ENCODE data around the gene PROZ.
A peak's percentile ranks its signal among the peaks of the same experiment; 100 is the strongest.

Gene PROZ

DNA sequence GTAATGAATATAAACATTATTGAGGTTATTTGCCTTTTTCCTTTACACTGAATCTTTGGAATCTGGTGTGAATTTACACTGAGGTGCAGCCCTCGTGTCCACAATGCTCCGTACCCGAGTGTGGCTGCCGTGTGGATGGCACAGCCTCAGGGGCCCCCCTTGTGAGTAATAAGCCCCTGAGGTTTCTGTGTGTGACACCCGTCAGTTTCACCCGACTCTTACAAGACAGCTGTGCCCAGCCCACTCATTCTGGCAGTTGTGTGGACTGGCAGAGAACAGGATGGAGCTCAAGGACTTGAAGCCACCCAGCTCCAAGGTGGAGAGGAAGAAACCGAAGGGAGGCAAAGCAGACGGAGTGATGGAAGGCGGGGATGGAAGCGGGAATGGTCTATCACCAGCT is 7.8 kb downstream of the PROZ start:
- DNase-seq (ENCODE audit: low spot score): no peak

DNA sequence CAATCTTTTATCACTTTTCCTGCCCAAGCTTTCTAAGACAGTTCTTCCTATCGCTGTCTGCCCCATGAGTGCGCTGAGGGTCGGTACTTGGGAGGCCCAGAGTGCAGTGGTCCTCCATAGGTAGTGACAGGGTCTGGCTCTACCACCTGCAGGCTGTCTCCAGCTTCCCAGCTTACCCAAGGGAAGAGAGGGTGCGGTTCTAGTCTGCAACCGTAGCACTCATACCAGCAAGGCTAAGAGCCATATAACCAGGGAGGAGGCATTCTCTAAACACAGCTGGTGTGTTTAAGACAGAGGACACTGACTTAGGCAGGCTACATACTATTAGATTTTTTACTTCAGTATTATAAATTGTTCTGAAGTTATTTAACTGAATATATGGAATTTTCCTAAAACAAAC is 8.2 kb downstream of the PROZ start:
- Mint-ChIP-seq H3K36me3 (ENCODE audit: low read depth) (peaks cover 25% of the 10 kb centered on the region), H3K9me3 (no peaks in the 10 kb centered on the region), H3K4me3 (no peak overlapping the region), H3K4me1 (ENCODE audit: low read depth) (peaks cover 18% of the 10 kb centered on the region), H3K27me3 (ENCODE audit: low read depth) (no peaks in the 10 kb centered on the region), H3K27ac (no peak overlapping the region)
- DNase-seq (ENCODE audit: low spot score): no peak

More for the DNA sequence above, 7.8 kb downstream of the PROZ start:
- no peak overlapping the region for H3K4me3 Mint-ChIP-seq
- H3K4me1 Mint-ChIP-seq (ENCODE audit: low read depth): peaks cover 18% of the 10 kb centered on the region
- no peak overlapping the region for H3K27ac Mint-ChIP-seq
- no peaks in the 10 kb centered on the region for H3K9me3 Mint-ChIP-seq
- peaks cover 21% of the 10 kb centered on the region for H3K36me3 Mint-ChIP-seq (ENCODE audit: low read depth)
- H3K27me3 Mint-ChIP-seq (ENCODE audit: low read depth): no peaks in the 10 kb centered on the region

DNA sequence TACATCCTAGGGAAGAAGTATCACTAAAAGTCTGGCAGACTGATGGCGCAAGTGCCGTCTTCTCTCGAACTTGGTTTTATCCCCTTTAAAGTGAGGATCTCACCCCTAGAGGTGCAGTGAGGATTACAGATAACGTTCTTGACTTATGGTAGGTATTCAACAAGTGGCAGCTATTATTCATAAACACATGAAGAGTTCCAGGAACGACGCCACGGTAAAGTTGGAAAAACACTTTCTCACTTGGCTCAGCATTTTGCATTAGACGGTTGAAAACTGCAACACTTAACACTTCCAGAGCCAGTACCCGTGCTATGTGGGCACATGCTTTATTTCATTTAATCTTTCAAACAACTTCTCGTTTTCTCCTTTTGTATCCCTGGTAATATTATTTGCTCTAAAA is 8.7 kb downstream of the PROZ start:
- Mint-ChIP-seq H3K36me3 (ENCODE audit: low read depth) (peaks cover 27% of the 10 kb centered on the region), H3K4me1 (ENCODE audit: low read depth) (peaks cover 18% of the 10 kb centered on the region), H3K27me3 (ENCODE audit: low read depth) (no peaks in the 10 kb centered on the region), H3K9me3 (no peaks in the 10 kb centered on the region), H3K4me3 (no peak overlapping the region), H3K27ac (no peak overlapping the region)
- DNase-seq (ENCODE audit: low spot score): no peak

DNA sequence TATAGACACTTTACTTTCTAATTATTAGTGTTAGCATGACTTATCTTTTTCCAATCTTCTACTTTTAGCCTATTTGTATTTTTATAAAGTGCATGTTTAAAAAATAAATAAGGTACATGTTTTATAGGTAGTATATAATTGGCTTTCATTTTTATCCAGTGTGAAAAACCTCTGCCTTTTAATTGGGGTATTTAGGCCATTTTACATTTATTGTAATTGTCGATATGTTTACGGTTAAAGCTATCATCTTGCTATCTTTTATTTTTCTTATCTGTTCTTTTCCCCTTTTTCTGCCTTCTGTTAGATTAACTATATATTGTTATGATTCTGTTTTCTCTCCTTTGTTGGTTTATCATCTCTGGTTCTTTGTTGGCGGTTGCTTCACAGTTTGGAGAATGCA is 9.1 kb downstream of the PROZ start:
- no peak overlapping the region for H3K4me3 Mint-ChIP-seq
- H3K9me3 Mint-ChIP-seq: no peaks in the 10 kb centered on the region
- H3K27me3 Mint-ChIP-seq (ENCODE audit: low read depth): no peaks in the 10 kb centered on the region
- H3K36me3 Mint-ChIP-seq (ENCODE audit: low read depth): peaks cover 29% of the 10 kb centered on the region
- H3K4me1 Mint-ChIP-seq (ENCODE audit: low read depth): peaks cover 18% of the 10 kb centered on the region
- DNase-seq (ENCODE audit: low spot score): no peak
- no peak overlapping the region for H3K27ac Mint-ChIP-seq

DNA sequence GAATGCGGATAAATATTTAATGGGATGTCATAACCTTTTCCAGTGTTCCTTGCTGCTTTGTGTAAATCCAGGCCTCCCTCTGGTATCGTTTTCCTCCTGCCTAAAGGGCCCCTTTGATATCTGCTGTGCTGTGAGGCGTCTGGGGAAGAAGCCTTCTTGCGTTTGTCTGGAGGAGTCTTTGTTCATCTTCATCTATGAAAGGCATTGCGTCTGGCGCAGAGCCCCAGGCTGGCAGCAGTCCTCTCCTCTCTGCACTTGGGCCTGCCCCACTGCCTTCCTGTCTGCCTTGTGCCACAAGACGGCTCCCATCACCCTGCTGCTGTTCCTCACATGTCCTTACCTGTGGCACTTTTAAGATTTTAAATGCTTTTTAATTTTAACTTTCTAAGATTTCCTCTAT is 9.8 kb downstream of the PROZ start:
- peaks cover 20% of the 10 kb centered on the region for H3K4me1 Mint-ChIP-seq (ENCODE audit: low read depth)
- H3K4me3 Mint-ChIP-seq: no peak overlapping the region
- no peaks in the 10 kb centered on the region for H3K9me3 Mint-ChIP-seq
- peaks cover 34% of the 10 kb centered on the region for H3K36me3 Mint-ChIP-seq (ENCODE audit: low read depth)
- DNase-seq (ENCODE audit: low spot score): no peak
- no peaks in the 10 kb centered on the region for H3K27me3 Mint-ChIP-seq (ENCODE audit: low read depth)
- no peak overlapping the region for H3K27ac Mint-ChIP-seq

DNA sequence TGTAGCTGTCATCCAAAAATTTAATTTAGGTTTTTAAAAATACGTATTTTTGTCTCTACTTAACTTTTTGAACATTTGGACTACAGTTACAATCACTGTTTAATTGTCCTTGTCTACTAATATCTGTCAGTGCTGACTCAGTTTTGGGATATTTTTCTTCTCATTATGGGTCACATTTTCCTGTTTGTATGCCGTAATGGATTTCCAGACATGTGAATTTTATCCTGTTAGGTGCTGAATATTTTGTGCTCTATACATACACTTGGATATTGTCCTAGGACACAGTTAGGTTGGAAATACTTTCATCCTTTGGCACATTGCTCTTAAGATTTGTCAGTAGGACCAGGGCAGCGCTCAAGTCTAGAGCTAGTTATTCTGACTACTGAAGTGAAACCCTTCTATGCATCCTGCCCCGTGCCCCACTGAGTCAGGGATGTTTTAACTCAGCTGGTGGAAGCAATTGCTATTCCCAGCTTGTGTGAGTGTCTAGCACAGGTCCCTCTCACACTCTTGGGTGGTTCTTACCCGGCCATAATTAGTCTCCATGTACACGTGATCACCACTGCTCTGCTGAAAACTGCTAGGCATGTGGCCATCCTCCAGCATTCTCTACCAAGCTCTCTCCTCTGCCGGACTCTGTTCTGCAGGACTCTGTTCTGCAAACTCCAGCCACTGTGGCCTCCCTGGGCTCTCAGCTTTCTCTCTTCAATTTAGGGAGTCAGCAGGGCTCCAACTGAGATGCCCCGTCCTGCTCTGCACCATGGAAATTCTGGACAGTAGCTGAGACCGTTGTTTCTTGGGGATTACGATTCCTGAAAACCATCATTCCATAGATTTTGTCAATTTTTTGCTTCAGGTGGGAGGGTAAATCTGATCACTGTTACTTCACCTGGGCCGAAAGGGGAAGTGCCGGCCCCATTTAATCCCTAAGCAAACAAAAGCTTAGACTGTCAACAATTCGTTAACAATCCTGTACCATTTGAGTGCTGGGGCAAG is 11.1 kb downstream of the PROZ start:
- H3K4me1 Mint-ChIP-seq (ENCODE audit: low read depth): peaks cover 18% of the 10 kb centered on the region
- no peaks in the 10 kb centered on the region for H3K9me3 Mint-ChIP-seq
- no peaks in the 10 kb centered on the region for H3K27me3 Mint-ChIP-seq (ENCODE audit: low read depth)
- H3K4me3 Mint-ChIP-seq: no peak overlapping the region
- H3K27ac Mint-ChIP-seq: no peak overlapping the region
- peaks cover 41% of the 10 kb centered on the region for H3K36me3 Mint-ChIP-seq (ENCODE audit: low read depth)
- no peak for DNase-seq (ENCODE audit: low spot score)

DNA sequence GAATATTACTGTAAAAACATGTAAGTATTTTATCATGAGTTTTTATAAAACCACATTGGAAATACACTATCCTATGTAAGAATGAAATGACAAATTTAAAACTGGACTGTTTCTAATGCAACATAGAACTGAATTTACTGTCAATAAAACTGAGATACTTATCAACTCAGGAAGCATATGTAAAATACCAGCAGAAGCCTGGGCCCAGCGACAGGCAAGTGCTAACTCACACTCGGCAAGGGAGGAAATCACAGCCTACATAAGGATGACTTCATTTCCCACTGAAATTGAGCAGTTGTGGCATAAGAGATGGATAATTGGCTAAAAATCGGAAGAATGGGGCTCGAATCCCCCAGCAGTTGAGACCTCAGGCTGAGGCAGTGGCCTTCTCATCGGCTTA is 12.1 kb downstream of the PROZ start:
- H3K27me3 Mint-ChIP-seq (ENCODE audit: low read depth): no peaks in the 10 kb centered on the region
- peaks cover 48% of the 10 kb centered on the region for H3K36me3 Mint-ChIP-seq (ENCODE audit: low read depth)
- H3K4me1 Mint-ChIP-seq (ENCODE audit: low read depth): peaks cover 21% of the 10 kb centered on the region
- H3K9me3 Mint-ChIP-seq: no peaks in the 10 kb centered on the region
- H3K27ac Mint-ChIP-seq: peak overlapping the region; percentile 83
- no peak for DNase-seq (ENCODE audit: low spot score)
- H3K4me3 Mint-ChIP-seq: no peak overlapping the region

DNA sequence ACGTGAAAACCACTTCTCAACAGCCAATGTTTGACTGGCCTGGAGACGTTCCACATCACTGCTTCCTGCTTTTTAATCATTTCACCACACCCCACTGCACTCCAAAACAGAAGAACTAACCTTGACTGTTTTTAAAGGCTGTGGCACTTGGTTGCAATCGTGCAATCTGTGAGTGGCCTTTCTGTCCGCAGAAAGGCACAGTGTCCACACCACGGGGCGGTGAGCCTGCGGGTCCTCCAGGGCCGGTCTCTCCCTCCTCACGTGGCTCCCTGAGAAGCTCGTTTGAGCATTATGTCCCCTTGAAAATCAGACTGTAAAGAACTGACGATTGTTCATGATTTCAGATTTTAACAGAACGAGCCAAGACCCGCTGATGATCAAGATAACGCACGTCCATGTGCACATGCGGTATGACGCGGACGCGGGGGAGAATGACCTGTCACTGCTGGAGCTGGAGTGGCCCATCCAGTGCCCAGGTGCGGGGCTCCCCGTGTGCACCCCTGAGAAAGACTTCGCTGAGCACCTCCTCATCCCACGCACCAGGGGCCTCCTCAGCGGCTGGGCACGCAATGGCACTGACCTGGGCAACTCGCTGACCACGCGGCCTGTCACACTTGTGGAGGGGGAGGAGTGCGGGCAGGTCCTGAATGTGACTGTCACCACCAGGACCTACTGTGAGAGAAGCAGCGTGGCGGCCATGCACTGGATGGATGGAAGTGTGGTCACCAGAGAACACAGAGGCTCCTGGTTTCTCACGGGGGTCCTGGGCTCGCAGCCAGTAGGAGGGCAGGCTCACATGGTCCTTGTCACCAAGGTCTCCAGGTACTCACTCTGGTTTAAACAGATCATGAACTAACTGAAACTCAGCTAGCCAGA is 13.0 kb downstream of the PROZ start:
- Mint-ChIP-seq H3K4me3 (no peak overlapping the region), H3K36me3 (ENCODE audit: low read depth) (peaks cover 55% of the 10 kb centered on the region), H3K27me3 (ENCODE audit: low read depth) (no peaks in the 10 kb centered on the region), H3K9me3 (no peaks in the 10 kb centered on the region), H3K4me1 (ENCODE audit: low read depth) (peaks cover 31% of the 10 kb centered on the region), H3K27ac (peak overlapping the region; percentile 28)
- DNase-seq (ENCODE audit: low spot score): no peak

DNA sequence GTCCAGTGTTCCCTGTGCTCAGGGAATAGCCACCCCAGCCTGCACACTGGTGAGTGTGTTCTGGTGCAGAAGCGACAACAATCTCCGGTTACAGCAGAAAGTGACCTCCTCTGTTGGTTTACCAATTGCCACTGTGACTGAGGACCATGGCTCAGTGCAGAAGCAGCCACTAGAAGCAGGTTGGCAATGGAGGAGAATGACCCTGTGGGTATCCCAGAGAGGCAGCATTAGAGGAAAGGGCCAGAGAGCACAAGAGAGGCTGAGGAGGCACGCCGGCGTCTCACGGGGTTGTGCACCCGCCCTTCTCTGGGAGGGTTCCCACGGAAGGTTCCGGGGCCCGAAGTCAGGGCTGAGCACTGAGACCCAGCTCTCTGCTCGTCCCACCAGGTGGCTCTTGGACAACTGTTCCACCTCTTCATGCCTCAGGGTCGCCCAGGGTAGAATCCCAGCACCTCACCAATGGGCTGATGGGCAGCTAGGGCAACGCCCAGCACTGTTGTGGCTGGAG is 14.0 kb downstream of the PROZ start:
- no peaks in the 10 kb centered on the region for H3K27me3 Mint-ChIP-seq (ENCODE audit: low read depth)

DNA sequence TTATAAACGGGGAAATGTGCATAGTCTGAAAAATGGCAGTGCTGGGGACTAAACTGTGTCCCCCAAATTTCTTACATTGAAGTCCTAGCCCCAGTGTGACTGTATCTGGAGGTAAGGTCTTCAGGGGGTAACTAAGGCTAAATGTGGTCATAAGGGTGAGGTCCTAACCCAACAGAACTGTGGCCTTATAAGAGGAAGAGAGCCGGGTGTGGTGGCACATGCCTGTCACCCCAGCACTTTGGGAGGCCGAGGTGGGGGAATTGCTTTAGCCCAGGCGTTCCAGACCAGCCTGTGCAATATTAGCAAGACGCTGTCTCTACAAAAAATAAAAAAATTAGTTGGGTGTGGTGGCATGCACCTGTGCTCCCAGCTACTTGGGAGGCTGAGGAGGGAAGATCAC is 17.8 kb downstream of the PROZ start:
- Mint-ChIP-seq H3K4me1 (ENCODE audit: low read depth) (peaks cover 42% of the 10 kb centered on the region), H3K27me3 (ENCODE audit: low read depth) (no peaks in the 10 kb centered on the region), H3K36me3 (ENCODE audit: low read depth) (peaks cover 68% of the 10 kb centered on the region), H3K9me3 (no peaks in the 10 kb centered on the region), H3K4me3 (peak overlapping the region; percentile 71), H3K27ac (peak overlapping the region; percentile 93)
- DNase-seq (ENCODE audit: low spot score): no peak

More for the DNA sequence above, 14.0 kb downstream of the PROZ start:
- Mint-ChIP-seq H3K4me3 (no peak overlapping the region), H3K4me1 (ENCODE audit: low read depth) (peaks cover 31% of the 10 kb centered on the region), H3K27ac (peak overlapping the region; percentile 15), H3K36me3 (ENCODE audit: low read depth) (peaks cover 61% of the 10 kb centered on the region), H3K9me3 (no peaks in the 10 kb centered on the region)
- DNase-seq (ENCODE audit: low spot score): no peak

DNA sequence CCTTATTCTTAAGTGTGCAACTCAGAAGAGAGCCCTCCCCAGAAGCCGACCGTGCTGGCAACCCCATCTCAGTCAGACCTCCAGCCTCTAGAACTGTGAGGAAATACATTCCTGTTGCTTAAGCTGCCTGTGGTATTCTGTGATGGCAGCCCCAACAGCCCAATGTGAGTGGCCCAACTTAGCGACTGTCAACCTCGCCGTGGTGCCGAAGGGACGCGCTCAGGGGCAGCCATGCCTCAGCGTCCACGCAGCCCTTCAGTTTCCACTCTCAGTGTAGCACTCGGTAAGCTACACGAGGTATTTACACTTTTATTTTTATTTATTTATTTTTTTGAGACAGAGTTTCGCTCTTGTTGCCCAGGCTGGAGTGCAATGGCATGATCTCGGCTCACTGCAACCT is 18.4 kb downstream of the PROZ start:
- H3K4me3 Mint-ChIP-seq: no peak overlapping the region
- no peaks in the 10 kb centered on the region for H3K27me3 Mint-ChIP-seq (ENCODE audit: low read depth)
- H3K27ac Mint-ChIP-seq: peak overlapping the region; percentile 93
- peaks cover 40% of the 10 kb centered on the region for H3K4me1 Mint-ChIP-seq (ENCODE audit: low read depth)
- H3K9me3 Mint-ChIP-seq: no peaks in the 10 kb centered on the region
- no peak for DNase-seq (ENCODE audit: low spot score)
- H3K36me3 Mint-ChIP-seq (ENCODE audit: low read depth): peaks cover 66% of the 10 kb centered on the region

DNA sequence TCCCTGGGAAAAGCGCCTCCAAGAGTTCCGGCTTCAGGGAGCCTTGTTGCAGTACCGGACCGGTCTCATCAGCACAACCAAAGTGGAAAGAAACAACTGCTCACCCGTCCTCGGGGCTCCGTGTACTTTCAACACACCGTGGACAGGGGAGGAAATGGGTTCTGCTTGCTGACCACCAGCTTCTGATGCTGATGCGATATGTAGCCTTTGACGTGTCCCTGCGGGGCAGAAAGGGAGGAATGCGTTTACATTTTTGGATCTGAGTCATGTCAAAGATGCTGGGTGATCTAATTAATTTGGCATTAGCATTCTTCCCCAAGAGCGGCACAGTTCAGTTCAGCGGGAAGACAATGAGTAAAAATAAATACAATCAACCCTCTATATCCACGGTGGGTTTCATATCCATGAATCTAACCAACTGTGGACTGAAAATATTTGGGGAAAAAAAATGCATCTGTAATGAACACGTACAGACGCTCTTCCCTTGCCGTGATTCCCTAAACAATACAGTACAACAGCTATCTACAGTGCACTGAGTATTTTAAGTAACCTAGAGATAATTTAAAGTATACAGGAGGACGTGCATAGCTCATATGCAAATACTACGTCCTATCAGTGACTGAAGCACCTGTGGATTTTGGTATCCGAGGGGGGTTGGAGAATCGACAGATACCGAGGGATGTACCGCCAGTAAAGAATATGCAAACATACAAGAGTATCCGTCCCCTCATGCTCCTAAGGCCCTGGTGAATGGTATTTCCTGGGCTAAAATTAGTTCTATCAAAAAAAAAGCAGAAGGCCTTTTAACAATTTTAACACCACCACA is 19.8 kb downstream of the PROZ start:
- peaks cover 62% of the 10 kb centered on the region for H3K36me3 Mint-ChIP-seq (ENCODE audit: low read depth)
- H3K9me3 Mint-ChIP-seq: no peaks in the 10 kb centered on the region
- no peak overlapping the region for H3K4me3 Mint-ChIP-seq
- no peak for DNase-seq (ENCODE audit: low spot score)
- H3K27ac Mint-ChIP-seq: peak overlapping the region; percentile 75
- peaks cover 35% of the 10 kb centered on the region for H3K4me1 Mint-ChIP-seq (ENCODE audit: low read depth)
- no peaks in the 10 kb centered on the region for H3K27me3 Mint-ChIP-seq (ENCODE audit: low read depth)

DNA sequence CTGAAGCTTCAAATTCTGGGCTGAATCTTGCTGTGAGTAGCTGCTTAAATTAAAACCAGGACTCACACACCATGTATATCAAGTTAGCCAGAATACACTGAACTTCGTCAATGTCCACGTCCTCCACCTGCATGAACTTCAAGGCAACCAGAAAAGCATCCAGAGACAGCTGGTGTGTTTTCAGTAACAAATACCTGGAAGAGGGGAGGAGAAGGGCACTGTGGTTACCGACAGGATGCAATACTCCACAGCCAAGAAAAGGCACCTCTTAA is 20.4 kb downstream of the PROZ start:
- Mint-ChIP-seq H3K27ac (peak overlapping the region; percentile 75), H3K9me3 (no peaks in the 10 kb centered on the region), H3K4me1 (ENCODE audit: low read depth) (peaks cover 35% of the 10 kb centered on the region), H3K27me3 (ENCODE audit: low read depth) (no peaks in the 10 kb centered on the region), H3K36me3 (ENCODE audit: low read depth) (peaks cover 65% of the 10 kb centered on the region), H3K4me3 (no peak overlapping the region)
- DNase-seq (ENCODE audit: low spot score): no peak
